Hematopoietic multipotent progenitor cell treated with erythropoietin and hydrocortisone succinate and interleukin-3 and kit ligand, for 8 days (in vitro differentiated cells): ENCODE data around the gene AUTS2.
"Not testable (repeated sequence)": the region's sequence is repeated elsewhere in the genome, so short reads cannot be mapped to it uniquely, and the experiment has no call there.

Experiments used
- DNase-seq: peaks from one replicate; pipeline ENCODE4 v3.0.0-alpha.2; 2015

Gene AUTS2

DNA sequence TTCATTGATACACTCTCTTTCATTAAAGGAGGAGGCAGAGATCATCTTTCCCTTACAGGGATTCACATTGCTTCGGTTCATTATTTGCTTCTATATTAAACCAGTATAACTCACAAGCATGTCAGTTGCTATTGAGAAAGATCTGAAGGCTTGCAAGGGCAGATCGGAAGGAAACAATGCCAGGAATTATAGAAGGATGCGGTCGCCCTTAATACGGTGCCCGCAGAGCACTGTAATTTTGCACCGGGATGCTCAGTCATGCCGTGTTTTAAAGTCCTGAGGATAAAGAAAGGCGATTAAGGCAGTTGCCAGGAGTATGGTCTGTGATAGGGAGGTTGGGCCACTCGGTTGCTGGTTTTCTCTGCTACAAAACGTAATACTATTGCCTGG, 1183.6 kb downstream of the AUTS2 start:
- no peak for DNase-seq

DNA sequence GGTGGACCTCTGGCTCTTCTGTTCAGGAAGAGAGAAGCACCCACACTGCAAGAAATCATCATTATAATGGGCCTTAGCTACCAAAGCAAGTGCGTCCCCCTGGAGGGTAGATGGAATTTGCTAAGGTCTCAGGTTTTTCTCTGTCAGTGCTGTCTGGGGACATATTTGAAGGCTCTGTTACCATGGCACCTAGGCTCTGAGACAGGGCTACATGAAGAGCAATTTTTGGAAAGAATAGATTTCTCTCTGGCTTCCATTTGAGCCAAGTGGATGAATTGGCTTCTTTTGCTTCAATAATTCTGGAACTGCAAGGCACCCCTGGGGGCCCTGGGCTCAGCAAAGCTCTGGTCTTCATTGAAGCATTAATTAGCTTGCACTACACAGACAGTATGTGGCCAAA, 1184.5 kb downstream of the AUTS2 start:
- DNase-seq, result no peak

DNA sequence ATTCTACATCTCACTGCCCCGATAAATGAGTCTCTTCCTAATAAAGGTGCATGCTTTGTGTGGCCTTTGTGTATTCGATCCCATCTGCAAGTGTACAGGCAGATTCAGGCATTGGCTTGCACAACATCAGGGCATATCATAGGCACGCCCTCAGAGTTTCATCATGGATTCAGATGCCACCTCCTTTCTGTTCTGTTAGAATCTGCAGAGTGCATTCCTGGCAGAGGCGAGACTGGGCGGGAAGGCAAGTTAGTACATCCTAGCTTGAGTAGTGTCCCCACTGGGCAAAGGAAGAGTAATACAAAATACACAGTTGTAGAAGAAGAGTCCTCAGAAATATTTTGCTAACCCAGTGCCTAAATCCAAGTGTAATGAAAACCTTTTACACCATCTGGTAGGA, 1187.2 kb downstream of the AUTS2 start:
- DNase-seq, result no peak

DNA sequence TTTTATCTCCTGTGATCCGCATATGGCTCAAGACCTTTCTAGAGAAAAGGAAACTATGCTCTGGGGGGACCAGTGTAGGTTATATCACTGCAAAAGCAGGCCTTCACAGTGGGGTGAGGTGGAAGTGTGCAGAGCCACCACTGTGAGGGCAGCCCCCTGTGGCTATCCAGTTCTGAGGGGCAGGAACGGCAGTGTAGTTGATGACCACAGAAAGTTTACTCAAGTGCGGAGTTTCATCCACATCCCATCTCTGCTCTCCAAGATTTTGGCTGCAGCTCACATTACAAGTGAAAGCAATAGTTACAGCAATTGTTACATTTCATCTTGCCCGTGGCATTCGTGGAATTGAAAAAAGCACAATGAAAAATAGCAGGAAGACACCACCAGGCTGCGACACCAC, 1187.8 kb downstream of the AUTS2 start:
- no peak for DNase-seq

- DNase-seq, result no peak
These were observed 1189.0 kb downstream of the AUTS2 start for GRCh38 chr7:70787286-70787685.

GRCh38 chr7:70787771-70788170, 1189.5 kb downstream of the AUTS2 start:
- DNase-seq, result no peak

GRCh38 chr7:70788276-70788675, 1190.0 kb downstream of the AUTS2 start:
- DNase-seq, result no peak

GRCh38 chr7:70789481-70790214, 1191.4 kb downstream of the AUTS2 start:
- no peak for DNase-seq

DNA sequence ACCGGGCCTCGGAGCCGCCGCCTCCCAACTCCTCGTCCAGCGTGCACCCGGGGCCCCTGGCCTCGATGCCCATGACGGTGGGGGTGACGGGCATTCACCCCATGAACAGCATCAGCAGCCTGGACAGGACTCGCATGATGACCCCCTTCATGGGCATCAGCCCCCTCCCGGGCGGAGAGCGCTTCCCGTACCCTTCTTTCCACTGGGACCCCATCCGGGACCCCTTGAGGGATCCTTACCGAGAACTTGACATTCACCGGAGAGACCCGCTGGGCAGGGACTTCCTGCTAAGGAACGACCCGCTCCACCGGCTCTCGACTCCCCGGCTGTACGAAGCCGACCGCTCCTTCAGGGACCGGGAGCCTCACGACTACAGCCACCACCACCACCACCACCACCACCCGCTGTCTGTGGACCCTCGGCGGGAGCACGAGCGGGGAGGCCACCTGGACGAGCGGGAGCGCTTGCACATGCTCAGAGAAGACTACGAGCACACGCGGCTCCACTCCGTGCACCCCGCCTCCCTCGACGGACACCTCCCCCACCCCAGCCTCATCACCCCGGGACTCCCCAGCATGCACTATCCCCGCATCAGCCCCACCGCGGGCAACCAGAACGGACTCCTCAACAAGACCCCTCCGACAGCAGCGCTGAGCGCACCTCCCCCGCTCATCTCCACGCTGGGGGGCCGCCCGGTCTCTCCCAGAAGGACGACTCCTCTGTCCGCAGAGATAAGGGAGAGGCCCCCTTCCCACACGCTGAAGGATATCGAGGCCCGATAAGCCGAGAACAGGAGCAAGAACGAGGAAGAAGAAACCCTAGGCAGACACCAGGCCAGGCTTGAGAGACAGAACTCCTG, 1192.2 kb downstream of the AUTS2 start:
- DNase-seq, result no peak

GRCh38 chr7:70791341-70791740, 1193.1 kb downstream of the AUTS2 start:
- no peak for DNase-seq

GRCh38 chr7:70793060-70793459, 1194.8 kb downstream of the AUTS2 start:
- no peak for DNase-seq

DNA sequence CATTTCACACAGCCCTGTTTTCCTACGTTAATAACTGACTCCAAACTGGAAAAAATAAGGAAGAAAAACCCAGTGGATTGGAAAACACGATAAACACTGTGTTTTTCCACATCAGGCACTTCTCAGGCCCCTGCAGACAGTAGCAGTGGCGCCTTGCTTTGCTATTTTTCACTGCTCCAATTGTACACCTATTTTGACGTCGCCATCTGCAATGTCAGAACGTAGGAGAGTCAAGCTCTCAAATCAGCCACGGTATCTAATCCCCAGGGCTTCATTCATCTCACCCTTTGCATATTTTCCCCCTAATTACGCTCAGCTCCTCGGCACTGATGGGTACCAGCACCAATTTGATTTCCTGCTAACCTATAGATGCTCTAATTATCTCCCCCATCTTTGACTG, 1195.5 kb downstream of the AUTS2 start:
- DNase-seq, result no peak

GRCh38 chr7:70794962-70795361, 1196.7 kb downstream of the AUTS2 start:
- DNase-seq, result no peak

DNA sequence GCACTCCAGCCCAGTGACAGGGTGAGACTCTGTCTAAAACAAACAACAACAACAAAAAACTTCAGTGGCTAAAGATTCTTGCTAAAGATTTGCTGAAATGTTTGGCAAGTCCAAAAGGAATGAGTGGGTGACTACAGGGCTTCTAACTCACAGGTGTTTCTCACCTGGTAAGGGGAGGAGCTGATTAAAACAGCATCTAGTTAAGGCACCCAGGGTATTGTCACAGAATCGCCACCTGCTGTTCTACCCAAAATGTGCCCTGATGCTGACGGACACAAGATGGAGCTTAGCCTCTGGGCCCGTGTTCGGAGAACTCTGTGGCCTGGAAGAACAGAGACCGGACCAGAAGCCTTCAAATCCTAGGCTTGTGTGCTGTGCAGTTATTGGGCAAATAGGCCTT, 1197.7 kb downstream of the AUTS2 start:
- no peak for DNase-seq

GRCh38 chr7:70797109-70797514, 1198.8 kb downstream of the AUTS2 start:
- DNase-seq, result no peak

- no peak for DNase-seq
These were observed 1201.6 kb downstream of the AUTS2 start for GRCh38 chr7:70799841-70800405.

DNA sequence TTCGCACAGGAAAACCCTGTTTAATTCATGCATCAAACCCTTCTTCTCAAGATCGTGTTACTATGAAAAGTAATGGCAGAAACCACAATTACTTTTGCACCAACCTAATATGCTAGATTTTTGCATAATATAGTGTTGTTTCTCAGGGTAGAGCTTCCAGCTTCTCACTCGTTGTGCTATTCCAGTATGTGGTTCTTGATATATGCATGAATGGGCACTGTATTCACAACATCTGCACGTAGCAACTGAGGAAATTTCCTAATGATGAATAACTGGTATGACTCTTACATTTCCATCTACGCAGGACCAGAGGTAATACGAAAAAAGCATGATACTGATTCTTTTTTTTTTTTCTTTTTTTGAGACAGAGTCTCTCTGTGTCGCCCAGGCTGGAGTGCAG, 1207.1 kb downstream of the AUTS2 start:
- no peak for DNase-seq

GRCh38 chr7:70807650-70808049, 1209.4 kb downstream of the AUTS2 start:
- no peak for DNase-seq

- DNase-seq, result no peak
These were observed 1210.6 kb downstream of the AUTS2 start for GRCh38 chr7:70808876-70809275.

GRCh38 chr7:70810558-70811139, 1212.4 kb downstream of the AUTS2 start:
- DNase-seq, result no peak

DNA sequence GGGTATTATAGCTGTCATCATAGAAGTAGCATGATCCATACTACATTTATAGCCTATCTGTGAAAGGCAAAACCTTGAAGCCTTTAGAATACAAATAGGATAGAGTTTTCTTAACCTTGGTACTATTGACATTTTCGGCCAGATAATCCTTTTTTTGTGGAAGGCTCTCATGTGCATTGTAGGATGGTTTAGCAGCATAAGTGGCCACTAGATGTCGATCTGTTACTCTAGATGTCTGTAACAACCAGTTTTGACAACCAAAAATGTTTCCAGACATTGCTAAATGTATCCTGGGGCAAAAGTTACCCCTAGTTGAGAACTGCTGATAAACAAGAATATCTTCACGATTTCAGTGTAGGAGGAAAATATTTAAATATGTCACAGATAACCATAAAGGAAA, 1214.2 kb downstream of the AUTS2 start:
- no peak for DNase-seq

DNA sequence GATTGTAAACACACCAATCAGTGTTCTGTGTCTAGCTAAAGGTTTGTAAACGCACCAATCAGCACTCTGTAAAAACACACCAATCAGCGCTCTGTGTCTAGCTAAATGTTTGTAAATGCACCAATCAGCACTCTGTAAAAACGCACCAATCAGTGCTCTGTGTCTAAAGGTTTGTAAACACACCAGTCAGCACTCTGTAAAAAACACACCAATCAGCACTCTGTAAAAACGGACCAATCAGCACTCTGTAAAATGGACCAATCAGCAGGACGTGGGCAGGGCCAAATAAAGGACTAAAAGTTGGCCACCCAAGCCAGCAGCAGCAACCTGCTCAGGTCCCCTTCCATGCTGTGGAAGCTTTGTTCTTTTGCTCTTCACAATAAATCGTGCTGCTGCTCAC, 1224.2 kb downstream of the AUTS2 start:
- DNase-seq, result not testable (repeated sequence)

DNA sequence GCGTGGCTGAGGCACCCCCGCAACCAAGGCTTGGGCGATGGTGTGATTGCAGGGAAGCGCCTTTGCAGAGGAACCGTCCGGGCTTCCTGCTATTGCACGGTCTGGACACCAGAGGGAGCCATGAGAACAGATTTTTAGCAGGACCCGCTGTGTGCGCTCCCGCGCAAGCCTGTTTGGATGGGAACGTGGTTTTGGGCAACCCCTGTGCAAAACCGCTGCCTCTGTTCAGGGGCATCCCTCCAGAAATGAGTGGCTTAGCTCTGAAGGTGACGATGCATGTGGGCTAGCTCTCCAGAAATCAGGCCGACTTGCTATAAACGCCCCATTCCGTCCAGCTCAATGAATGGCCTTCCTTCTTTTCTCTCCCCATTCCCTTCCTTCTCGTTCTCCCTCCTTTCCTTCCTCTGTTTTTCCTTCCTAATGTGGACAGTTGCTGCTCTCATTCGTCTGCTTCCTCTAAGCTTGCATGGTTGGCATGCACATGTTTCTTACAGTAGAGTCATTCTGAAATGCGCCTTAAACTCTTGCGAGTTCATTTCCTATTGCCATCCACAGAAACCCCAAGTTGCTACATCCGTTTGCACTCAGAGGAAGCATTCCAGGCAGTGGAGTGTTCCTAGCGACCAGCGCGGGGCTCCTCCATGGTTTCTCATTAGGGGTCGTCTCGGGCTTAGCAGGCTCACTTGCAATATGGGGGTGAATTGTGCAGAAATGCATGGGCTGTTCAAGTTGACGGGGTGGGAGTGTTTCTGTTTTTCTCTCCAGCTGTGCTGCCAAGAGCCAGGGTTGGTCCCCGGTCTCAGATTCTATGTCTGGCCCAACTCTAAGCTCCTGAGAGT, 1231.2 kb downstream of the AUTS2 start:
- peak; percentile 48 for DNase-seq
